ENCODE measurements around the gene SLC25A12. TPM values are rescaled to one million over a fixed set of nuclear protein-coding genes. Genes with fewer than 3 reads are reported as not detected.

SLC25A12 gene
- total RNA-seq, 1 donor from 2014 or later = 11.5 TPM

DNA sequence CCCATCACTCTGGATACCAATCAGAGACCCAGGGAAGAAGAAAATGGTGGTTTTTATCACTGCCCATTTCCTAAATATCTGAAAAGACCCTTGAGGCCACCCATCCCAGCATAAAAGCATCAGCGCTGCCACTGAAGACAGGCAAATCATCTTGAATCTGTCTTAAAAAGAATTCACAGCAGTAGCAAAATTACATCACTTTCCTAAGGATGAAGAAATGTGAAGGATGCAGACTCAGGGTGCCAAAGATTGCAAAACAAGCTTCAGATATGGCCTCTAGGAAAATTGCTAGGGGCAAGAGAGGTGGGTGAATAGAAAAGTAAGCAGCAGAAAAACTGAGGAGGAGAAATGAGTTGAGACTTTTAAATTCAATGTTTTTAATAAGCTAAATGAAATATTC is 70.0 kb downstream of the SLC25A12 start:
- no peak overlapping the region for H3K4me3 ChIP-seq
- no peak overlapping the region for H3K27ac ChIP-seq
- no peaks in the 10 kb centered on the region for H3K4me1 ChIP-seq
- DNase-seq = no peak
- H3K9me3 ChIP-seq = no peaks in the 10 kb centered on the region
- no peaks in the 10 kb centered on the region for H3K27me3 ChIP-seq
- TF ChIP-seq, protein P1, sequence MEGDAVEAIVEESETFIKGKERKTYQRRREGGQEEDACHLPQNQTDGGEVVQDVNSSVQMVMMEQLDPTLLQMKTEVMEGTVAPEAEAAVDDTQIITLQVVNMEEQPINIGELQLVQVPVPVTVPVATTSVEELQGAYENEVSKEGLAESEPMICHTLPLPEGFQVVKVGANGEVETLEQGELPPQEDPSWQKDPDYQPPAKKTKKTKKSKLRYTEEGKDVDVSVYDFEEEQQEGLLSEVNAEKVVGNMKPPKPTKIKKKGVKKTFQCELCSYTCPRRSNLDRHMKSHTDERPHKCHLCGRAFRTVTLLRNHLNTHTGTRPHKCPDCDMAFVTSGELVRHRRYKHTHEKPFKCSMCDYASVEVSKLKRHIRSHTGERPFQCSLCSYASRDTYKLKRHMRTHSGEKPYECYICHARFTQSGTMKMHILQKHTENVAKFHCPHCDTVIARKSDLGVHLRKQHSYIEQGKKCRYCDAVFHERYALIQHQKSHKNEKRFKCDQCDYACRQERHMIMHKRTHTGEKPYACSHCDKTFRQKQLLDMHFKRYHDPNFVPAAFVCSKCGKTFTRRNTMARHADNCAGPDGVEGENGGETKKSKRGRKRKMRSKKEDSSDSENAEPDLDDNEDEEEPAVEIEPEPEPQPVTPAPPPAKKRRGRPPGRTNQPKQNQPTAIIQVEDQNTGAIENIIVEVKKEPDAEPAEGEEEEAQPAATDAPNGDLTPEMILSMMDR (IDR thresholded peaks at IDR 0.05) = no peak
- intact Hi-C loops (cut with DNase I) = no loop called here
- no peak for ATAC-seq
- H3K36me3 ChIP-seq = peaks cover 24% of the 10 kb centered on the region

DNA sequence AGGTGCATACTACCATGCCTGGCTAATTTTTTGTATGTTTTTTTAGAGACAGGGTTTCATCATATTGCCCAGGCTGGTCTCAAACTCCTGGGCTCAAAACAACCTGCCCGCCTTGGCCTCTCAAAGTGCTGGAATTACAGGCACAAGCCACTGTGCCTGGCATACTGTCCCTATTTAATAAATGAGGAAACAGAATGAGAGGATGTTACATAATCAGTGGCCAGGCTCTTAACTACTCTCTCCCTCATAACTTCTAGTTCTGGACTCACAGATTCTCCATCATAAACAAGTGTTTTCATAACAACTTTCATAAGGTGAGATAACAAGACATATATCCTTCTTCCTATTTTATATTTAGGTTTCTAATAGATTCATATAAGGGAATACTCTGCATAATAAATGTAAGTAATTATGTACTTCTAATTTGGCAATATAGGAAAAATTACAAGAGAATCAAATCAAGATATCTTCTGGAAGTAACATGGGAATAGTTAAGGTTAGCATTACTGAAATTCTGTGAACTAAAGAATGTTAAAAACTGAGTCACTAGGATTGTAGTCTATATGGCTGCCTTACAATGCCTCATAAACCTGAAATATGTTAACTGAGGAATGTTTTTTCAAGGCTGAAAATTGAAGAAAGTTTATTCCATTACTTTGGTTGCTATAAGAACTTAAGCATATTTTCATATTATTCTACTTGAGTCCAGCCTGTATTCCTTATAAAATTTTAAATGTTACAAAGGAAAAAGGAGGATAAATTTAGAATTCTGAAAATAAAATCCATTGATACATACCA is 71.3 kb downstream of the SLC25A12 start:
- no peak overlapping the region for H3K27ac ChIP-seq
- no peaks in the 10 kb centered on the region for H3K9me3 ChIP-seq
- peaks cover 19% of the 10 kb centered on the region for H3K36me3 ChIP-seq
- no peaks in the 10 kb centered on the region for H3K27me3 ChIP-seq
- ATAC-seq = peak; percentile 51
- no peak for DNase-seq
- TF ChIP-seq, protein P1 (IDR thresholded peaks at IDR 0.05) = no peak
- no peaks in the 10 kb centered on the region for H3K4me1 ChIP-seq
- intact Hi-C loops (cut with DNase I) = no loop called here
- no peak overlapping the region for H3K4me3 ChIP-seq

DNA sequence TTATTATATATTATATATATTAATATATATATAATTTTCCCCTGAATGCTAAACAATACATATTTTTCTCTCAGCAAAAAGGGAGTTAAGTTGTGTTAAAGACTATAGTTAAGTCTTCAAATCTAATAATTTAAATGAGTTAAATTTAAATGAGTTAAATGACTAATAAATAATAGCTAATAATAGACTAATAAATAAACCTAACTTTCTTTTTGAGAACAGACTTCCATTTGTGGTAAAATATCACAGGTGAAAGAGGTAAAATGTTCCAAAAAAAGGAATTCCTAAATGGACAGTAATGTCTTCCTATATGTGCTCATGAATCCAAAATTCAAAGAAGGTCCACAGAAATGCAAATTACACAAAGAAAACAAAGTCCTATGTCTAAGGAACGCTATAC is 74.6 kb downstream of the SLC25A12 start:
- no peaks in the 10 kb centered on the region for H3K27me3 ChIP-seq
- H3K4me1 ChIP-seq = no peaks in the 10 kb centered on the region
- DNase-seq (no peak), ATAC-seq (no peak)
- no peak overlapping the region for H3K4me3 ChIP-seq
- TF ChIP-seq, protein P1 (IDR thresholded peaks at IDR 0.05) = no peak
- H3K9me3 ChIP-seq = no peaks in the 10 kb centered on the region
- no peak overlapping the region for H3K27ac ChIP-seq
- H3K36me3 ChIP-seq = no peaks in the 10 kb centered on the region
- intact Hi-C loops (cut with DNase I) = no loop called here

DNA sequence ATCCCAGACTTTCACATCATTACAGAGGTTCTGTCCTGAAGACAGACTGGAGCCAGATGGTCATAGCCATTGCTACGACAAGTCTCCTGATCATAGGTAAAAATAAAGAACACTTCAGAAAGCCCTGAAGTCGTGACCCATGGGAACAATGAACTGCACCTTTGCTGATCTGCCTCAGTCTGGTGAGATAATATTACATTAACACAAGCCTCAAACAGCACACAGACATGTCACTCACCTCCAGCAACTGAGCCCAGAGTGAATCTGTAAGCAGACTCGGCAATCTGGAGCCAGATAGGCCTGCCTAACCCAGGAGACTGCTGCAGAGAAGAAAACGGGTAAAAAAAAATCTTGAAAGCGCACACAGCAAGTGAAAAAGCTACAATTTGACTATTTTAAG is 79.2 kb downstream of the SLC25A12 start:
- no peak for ATAC-seq
- no peaks in the 10 kb centered on the region for H3K4me1 ChIP-seq
- no peaks in the 10 kb centered on the region for H3K27me3 ChIP-seq
- no peak overlapping the region for H3K4me3 ChIP-seq
- H3K9me3 ChIP-seq = no peaks in the 10 kb centered on the region
- TF ChIP-seq, protein P1 (IDR thresholded peaks at IDR 0.05) = no peak
- no peak for DNase-seq
- no peak overlapping the region for H3K27ac ChIP-seq
- peaks cover 4% of the 10 kb centered on the region for H3K36me3 ChIP-seq
- intact Hi-C loops (cut with DNase I) = no loop called here

DNA sequence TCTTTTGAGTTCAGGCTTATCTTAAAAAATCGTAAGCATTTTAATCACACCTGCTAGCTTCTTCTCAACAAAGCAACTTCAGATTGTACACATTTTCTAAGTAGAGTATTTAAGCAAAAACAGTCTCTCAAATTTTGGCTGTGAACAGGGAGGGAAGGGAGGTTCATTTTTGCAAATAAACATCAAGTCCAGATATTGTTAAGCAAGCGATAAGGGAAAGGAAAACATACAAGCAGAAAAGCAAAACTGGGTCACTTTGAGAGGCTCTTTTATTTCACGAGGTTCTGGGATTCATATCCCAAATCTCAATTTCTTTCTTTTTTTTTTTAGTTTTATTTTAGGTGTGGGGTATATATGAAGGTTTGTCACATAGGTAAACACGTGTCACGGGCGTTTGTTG is 79.9 kb downstream of the SLC25A12 start:
- Histone ChIP-seq H3K4me1 (no peaks in the 10 kb centered on the region), H3K36me3 (peaks cover 4% of the 10 kb centered on the region), H3K27ac (no peak overlapping the region), H3K27me3 (no peaks in the 10 kb centered on the region), H3K4me3 (no peak overlapping the region), H3K9me3 (no peaks in the 10 kb centered on the region)
- intact Hi-C loops (cut with DNase I) = no loop called here
- TF ChIP-seq, protein P1 (IDR thresholded peaks at IDR 0.05) = no peak
- no peak for DNase-seq
- no peak for ATAC-seq

All from upper lobe of right lung (tissue), 1 donor.